ENCODE measurements around the gene BCORL1. TPM values are rescaled to one million over a fixed set of nuclear protein-coding genes. Genes with fewer than 3 reads are reported as not detected.

BCORL1 gene
- total RNA-seq, 6 donors from 2014 or later = 3.2 to 21.4 (median 11.2) TPM

- 22% methylated on average over 17 of the region's 17 CpGs; no CpG with 5 or more reads in 1 of the 2 donors for WGBS, 2 donors
- H3K27ac ChIP-seq = peak overlapping the region in 2 of 4 donors; percentile 56 to 64
- peak overlapping the region in 1 of 4 donors; percentile 36 for H3K4me3 ChIP-seq
- no peaks in the 10 kb centered on the region for H3K36me3 ChIP-seq
- no peaks in the 10 kb centered on the region for H3K9me3 ChIP-seq
- peaks cover 0 to 17% (median 3%) of the 10 kb centered on the region in 4 donors for H3K4me1 ChIP-seq
- H3K27me3 ChIP-seq = no peaks in the 10 kb centered on the region
- no peak for ATAC-seq (ENCODE audit: low FRiP score in 2 of 2)
- no peak for DNase-seq
- TF ChIP-seq POLR2AphosphoS5 (IDR thresholded peaks at IDR 0.05) = no peak
- TF ChIP-seq EP300 (IDR thresholded peaks at IDR 0.05) = no peak
- TF ChIP-seq POLR2A (IDR thresholded peaks at IDR 0.05) = no peak
- no peak for TF ChIP-seq CTCF (IDR thresholded peaks at IDR 0.05)
These were observed 1.3 kb upstream of the BCORL1 start for GRCh38 chrX:129981200-129981553.

GRCh38 chrX:129981752-129982299, 609 bp upstream of the BCORL1 start:
- Histone ChIP-seq H3K36me3 (no peaks in the 10 kb centered on the region), H3K4me1 (peaks cover 0 to 17% (median 3%) of the 10 kb centered on the region in 4 donors), H3K4me3 (peak overlapping the region in 1 of 4 donors; percentile 45), H3K9me3 (no peaks in the 10 kb centered on the region), H3K27ac (peak overlapping the region in 1 of 4 donors; percentile 67), H3K27me3 (no peaks in the 10 kb centered on the region)
- 0 to 36% methylated on average over 4 to 24 of the region's 29 CpGs for WGBS, 2 donors
- TF ChIP-seq POLR2A (IDR thresholded peaks at IDR 0.05) = no peak
- no peak for TF ChIP-seq CTCF (IDR thresholded peaks at IDR 0.05)
- no peak for TF ChIP-seq EP300 (IDR thresholded peaks at IDR 0.05)
- no peak for TF ChIP-seq POLR2AphosphoS5 (IDR thresholded peaks at IDR 0.05)
- DNase-seq (no peak), ATAC-seq (ENCODE audit: low FRiP score in 2 of 2) (no peak)

GRCh38 chrX:129983575-129984110, 1.2 kb downstream of the BCORL1 start:
- DNase-seq (peak; percentile 21 to 82), ATAC-seq (ENCODE audit: low FRiP score in 2 of 2) (no peak)

GRCh38 chrX:129984111-129984958, 1.9 kb downstream of the BCORL1 start:
- Histone ChIP-seq H3K4me3 (peak overlapping the region in 1 of 4 donors; percentile 41), H3K36me3 (no peaks in the 10 kb centered on the region), H3K4me1 (peaks cover 0 to 14% (median 3%) of the 10 kb centered on the region in 4 donors), H3K27me3 (no peaks in the 10 kb centered on the region), H3K9me3 (no peaks in the 10 kb centered on the region), H3K27ac (peak overlapping the region in 1 of 4 donors; percentile 43)
- no peak for TF ChIP-seq CTCF (IDR thresholded peaks at IDR 0.05)
- TF ChIP-seq POLR2A (IDR thresholded peaks at IDR 0.05) = no peak
- no peak for TF ChIP-seq POLR2AphosphoS5 (IDR thresholded peaks at IDR 0.05)
- no peak for TF ChIP-seq EP300 (IDR thresholded peaks at IDR 0.05)
- ATAC-seq (ENCODE audit: low FRiP score in 2 of 2) (peak in 1 of 2 donors; percentile 39), DNase-seq (peak; percentile 33 to 89)
- WGBS, 2 donors = 40 to 41% methylated on average over 3 to 49 of the region's 81 CpGs

More at GRCh38 chrX:129983575-129984110, 1.2 kb downstream of the BCORL1 start:
- TF ChIP-seq POLR2A (IDR thresholded peaks at IDR 0.05) = no peak
- TF ChIP-seq EP300 (IDR thresholded peaks at IDR 0.05) = no peak
- TF ChIP-seq CTCF (IDR thresholded peaks at IDR 0.05) = no peak
- no peak for TF ChIP-seq POLR2AphosphoS5 (IDR thresholded peaks at IDR 0.05)
- Histone ChIP-seq H3K27ac (peak overlapping the region in 1 of 4 donors; percentile 39), H3K4me1 (peaks cover 0 to 17% (median 3%) of the 10 kb centered on the region in 4 donors), H3K27me3 (no peaks in the 10 kb centered on the region), H3K4me3 (no peak overlapping the region), H3K9me3 (no peaks in the 10 kb centered on the region), H3K36me3 (no peaks in the 10 kb centered on the region)
- WGBS, 2 donors = 40% methylated on average over 32 of the region's 48 CpGs; no CpG with 5 or more reads in 1 of the 2 donors

All from upper lobe of left lung (tissue), 6 donors.